Tibial nerve (tissue), 4 donors: ENCODE data around the gene USE1. TPM values are rescaled to one million over a fixed set of nuclear protein-coding genes. Genes with fewer than 3 reads are reported as not detected.

Experiments
- DNase-seq, 2 donors: peaks; one replicate each; pipeline ENCODE4 v3.0.0-alpha.2; 2019; ENCODE audit warnings: low spot score in 2 of 2
- H3K27ac ChIP-seq, 4 donors: fragments of 200-600 bp; sonication (generic) in 3 of 4; one replicate each; pipeline ENCODE4 v1.5.1; 2017 to 2019; ENCODE audit warnings: mild to moderate bottlenecking in 1 of 4
- H3K27me3 ChIP-seq, 2 donors: fragments of 200-600 bp; sonication (generic) in 1 of 2; one replicate each; pipeline versions ENCODE4 v1.5.1 to v1.6.0; 2017 to 2019
- H3K36me3 ChIP-seq, 3 donors: fragments of 200-600 bp; sonication (generic); one replicate each; pipeline ENCODE4 v1.5.1; 2018 to 2019
- H3K4me1 ChIP-seq, 4 donors: fragments of 200-600 bp; sonication (generic) in 3 of 4; one replicate each; pipeline ENCODE4 v1.5.1; 2017 to 2019
- H3K4me3 ChIP-seq, 4 donors: fragments of 200-600 bp; sonication (generic) in 3 of 4; one replicate each; pipeline ENCODE4 v1.5.1; 2017 to 2019; ENCODE audit warnings: mild to moderate bottlenecking in 1 of 4, moderate library complexity in 1 of 4
- H3K9me3 ChIP-seq, 4 donors: fragments of 200-600 bp; sonication (generic) in 3 of 4; one replicate each; pipeline ENCODE4 v1.5.1; 2017 to 2019
- EP300 ChIP-seq, 2 donors: sonication (generic); formaldehyde crosslinking; IDR thresholded peaks; one replicate each; pipeline ENCODE4 v1.6.1; 2017; ENCODE audit warnings: antibody characterized with exemption in 2 of 2, mild to moderate bottlenecking in 1 of 2
- POLR2A ChIP-seq, 2 donors: fragments of 450-650 bp; IDR thresholded peaks; one replicate each; pipeline ENCODE4 v1.6.1; 2017; ENCODE audit warnings: antibody characterized with exemption in 2 of 2, mild to moderate bottlenecking in 2 of 2, moderate library complexity in 2 of 2
- WGBS, 2 donors: methylation state at CpG; one replicate each; pipeline ENCODE4 v1.1.5; 2018; 5-methylcytosine and 5-hydroxymethylcytosine counted together
- total RNA-seq, 4 donors: library from RNA; depleted of rRNA; stranded (reverse); fragments of >200 nt; gene quantifications; one replicate each; pipeline ENCODE4 v1.1.0, GENCODE V29; 2016
- TF ChIP-seq, protein P1 (sequence below), 5 experiments: fragments of 200-600 bp in 3 of 5; fragments of 450-650 bp in 2 of 5; sonication (generic) in 3 of 5; IDR thresholded peaks; one replicate each; pipeline ENCODE4 v1.5.1; 2016 to 2019; ENCODE audit warnings: antibody characterized with exemption in 5 of 5, mild to moderate bottlenecking in 3 of 5, moderate library complexity in 2 of 5

Gene USE1
- total RNA-seq, 4 donors from 2014 or later, result 17.4 to 50.0 (median 28.0) TPM

DNA sequence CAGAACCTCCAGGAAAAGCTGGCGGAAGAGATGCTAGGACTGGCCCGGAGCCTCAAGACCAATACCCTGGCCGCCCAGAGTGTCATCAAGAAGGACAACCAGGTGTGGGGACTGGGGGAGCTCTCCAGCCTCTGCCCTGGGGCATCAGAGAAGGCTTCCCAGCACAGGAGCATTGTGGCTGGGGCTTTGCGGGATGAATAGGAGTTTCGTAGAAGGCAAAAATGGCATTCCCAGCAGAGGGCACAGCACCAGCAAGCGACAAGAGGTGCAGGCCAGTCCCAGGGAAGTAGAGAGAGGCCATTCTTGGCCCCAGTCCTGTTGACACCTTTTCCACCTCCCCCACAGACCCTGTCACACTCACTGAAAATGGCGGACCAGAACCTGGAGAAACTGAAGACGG lies 4.1 kb downstream of the USE1 start:
- peaks cover 2 to 24% (median 6%) of the 10 kb centered on the region in 4 donors for H3K4me1 ChIP-seq
- H3K27ac ChIP-seq, result no peak overlapping the region
- H3K27me3 ChIP-seq, result no peaks in the 10 kb centered on the region
- DNase-seq, result no peak
- WGBS, 2 donors, result 95 to 98% methylated on average over 8 of the region's 8 CpGs
- H3K9me3 ChIP-seq, result no peaks in the 10 kb centered on the region
- peaks cover 0 to 36% (median 4%) of the 10 kb centered on the region in 3 donors for H3K36me3 ChIP-seq
- no peak overlapping the region for H3K4me3 ChIP-seq
- no peak for TF ChIP-seq EP300 (IDR thresholded peaks at IDR 0.05)
- TF ChIP-seq, protein P1, sequence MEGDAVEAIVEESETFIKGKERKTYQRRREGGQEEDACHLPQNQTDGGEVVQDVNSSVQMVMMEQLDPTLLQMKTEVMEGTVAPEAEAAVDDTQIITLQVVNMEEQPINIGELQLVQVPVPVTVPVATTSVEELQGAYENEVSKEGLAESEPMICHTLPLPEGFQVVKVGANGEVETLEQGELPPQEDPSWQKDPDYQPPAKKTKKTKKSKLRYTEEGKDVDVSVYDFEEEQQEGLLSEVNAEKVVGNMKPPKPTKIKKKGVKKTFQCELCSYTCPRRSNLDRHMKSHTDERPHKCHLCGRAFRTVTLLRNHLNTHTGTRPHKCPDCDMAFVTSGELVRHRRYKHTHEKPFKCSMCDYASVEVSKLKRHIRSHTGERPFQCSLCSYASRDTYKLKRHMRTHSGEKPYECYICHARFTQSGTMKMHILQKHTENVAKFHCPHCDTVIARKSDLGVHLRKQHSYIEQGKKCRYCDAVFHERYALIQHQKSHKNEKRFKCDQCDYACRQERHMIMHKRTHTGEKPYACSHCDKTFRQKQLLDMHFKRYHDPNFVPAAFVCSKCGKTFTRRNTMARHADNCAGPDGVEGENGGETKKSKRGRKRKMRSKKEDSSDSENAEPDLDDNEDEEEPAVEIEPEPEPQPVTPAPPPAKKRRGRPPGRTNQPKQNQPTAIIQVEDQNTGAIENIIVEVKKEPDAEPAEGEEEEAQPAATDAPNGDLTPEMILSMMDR (IDR thresholded peaks at IDR 0.05), result no peak
- TF ChIP-seq POLR2A (IDR thresholded peaks at IDR 0.05), result no peak

DNA sequence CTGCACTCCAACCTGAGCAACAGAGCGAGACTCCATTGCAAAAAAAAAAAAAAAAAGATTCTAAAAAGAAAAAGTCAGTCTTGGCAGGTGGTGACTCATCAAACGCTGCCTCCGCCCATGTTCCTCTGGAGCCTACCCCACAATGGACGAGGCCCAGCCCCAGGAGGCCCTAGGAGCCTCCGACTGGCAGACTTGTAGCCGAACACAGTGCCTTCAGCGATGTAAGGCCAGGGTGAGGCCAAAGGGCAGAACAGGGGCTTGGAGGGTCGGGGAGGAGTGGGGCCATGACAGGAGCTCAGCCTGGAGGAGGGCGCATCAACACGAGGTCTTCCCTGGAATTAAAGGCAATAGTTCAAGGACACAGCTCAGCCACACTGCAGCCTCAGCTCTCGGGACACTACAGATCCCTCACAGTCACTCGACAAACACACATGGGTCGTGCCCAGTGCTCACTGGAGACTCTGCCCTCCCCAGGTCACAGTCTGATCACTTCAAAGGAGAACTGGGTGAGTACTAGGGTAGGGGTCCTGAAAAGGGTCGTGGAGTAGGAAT lies 5.1 kb downstream of the USE1 start:
- Histone ChIP-seq H3K36me3 (peaks cover 0 to 36% (median 4%) of the 10 kb centered on the region in 3 donors), H3K27ac (no peak overlapping the region), H3K4me3 (no peak overlapping the region), H3K9me3 (no peaks in the 10 kb centered on the region), H3K4me1 (peaks cover 0 to 18% (median 6%) of the 10 kb centered on the region in 4 donors), H3K27me3 (no peaks in the 10 kb centered on the region)
- TF ChIP-seq, protein P1 (IDR thresholded peaks at IDR 0.05), result no peak
- no peak for TF ChIP-seq EP300 (IDR thresholded peaks at IDR 0.05)
- TF ChIP-seq POLR2A (IDR thresholded peaks at IDR 0.05), result no peak
- WGBS, 2 donors, result 35 to 40% methylated on average over 14 of the region's 14 CpGs
- no peak for DNase-seq

DNA sequence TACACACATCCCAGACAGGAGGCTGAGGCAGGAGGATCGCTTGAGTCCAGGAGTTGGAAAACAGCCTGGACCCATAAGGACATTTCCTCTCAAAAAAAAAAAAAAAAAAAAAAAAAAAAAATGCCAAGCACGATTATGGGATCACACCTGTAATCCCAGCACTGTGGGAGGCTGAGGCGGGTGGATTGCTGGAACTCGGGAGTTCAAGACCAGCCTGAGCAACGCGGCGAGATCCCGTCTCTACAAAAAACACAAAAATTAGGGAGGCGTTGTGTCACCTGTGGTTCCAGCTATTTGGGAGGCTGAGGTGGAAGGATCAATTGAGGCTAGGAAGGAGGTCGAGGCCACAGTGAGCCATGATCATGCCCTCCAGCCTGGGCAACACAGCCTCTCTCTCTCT lies 9.9 kb downstream of the USE1 start:
- no peak overlapping the region for H3K4me3 ChIP-seq
- TF ChIP-seq, protein P1 (IDR thresholded peaks at IDR 0.05), result no peak
- TF ChIP-seq EP300 (IDR thresholded peaks at IDR 0.05), result no peak
- no peak for TF ChIP-seq POLR2A (IDR thresholded peaks at IDR 0.05)

DNA sequence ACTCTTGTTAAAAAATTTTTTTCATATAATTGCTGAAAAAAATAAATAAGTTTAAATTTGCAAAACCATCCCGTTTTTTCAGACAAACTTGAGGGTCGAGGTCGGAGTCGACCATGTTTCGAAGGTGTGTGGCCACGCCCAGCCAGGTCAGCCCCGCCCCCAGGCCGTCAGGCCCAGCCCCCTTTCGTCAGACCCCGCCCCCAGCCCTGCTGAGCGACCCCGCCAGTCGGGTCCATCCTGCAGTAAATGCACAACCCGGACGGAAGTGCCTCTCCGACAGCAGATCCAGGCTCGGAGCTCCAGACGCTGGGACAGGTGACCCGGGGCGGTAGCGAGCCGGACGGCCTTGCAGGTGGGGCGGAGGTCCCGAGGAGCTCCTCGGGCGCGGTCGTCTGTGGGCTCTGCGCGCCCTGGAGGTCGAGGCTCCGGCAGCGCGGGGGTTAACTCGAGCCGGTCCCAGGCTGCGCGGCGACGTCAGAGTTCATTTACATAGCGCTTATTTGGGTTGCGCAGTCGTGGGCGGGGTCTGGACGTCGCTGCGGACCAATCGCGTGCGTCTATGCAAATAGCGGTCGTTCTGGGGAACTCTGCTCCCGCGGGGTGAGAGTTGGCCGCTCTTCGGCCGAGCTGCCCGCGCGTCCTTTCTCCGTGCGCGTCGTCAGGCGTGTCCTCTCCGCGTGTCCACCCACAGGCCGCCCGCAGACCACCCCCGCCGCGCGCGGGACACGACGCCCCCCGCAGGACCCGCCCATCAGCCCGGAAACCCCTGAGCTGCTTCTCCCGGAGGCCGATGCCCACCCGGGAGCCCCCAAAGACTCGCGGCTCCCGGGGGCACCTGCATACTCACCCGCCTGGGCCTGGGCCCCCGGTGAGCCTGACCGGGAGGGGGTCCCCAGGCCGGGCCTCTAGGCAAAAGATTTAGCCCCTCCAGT lies 11.1 kb downstream of the USE1 start, which contains the start of gene OCEL1:
Gene OCEL1, plus strand, starts transcription at position 225 of the 932 bp plus-strand sequence. Its CDS starts 22 bp downstream, at position 247.
- TF ChIP-seq, protein P1 (IDR thresholded peaks at IDR 0.05), result peak in 1 of 5 experiments; percentile 56
- peak; percentile 89 to 91 for TF ChIP-seq EP300 (IDR thresholded peaks at IDR 0.05)
- TF ChIP-seq POLR2A (IDR thresholded peaks at IDR 0.05), result peak; percentile 75 to 85
- peak; percentile 98 for DNase-seq
- H3K27ac ChIP-seq, result peak within 1 kb of the TSS; percentile 73 to 94 (median 90)
- H3K36me3 ChIP-seq, result peaks cover 0 to 30% (median 3%) of the 10 kb centered on the region in 3 donors
- no peaks in the 10 kb centered on the region for H3K9me3 ChIP-seq
- H3K4me1 ChIP-seq, result peaks cover 0 to 21% (median 4%) of the 10 kb centered on the region in 4 donors
- H3K27me3 ChIP-seq, result no peaks in the 10 kb centered on the region
- WGBS, 2 donors, result 0% methylated on average over 25 to 76 of the region's 90 CpGs
- H3K4me3 ChIP-seq, result peak within 1 kb of the TSS; percentile 44 to 67 (median 64)

More for the DNA sequence above, 9.9 kb downstream of the USE1 start:
- Histone ChIP-seq H3K27me3 (no peaks in the 10 kb centered on the region), H3K4me1 (peaks cover 0 to 27% (median 4%) of the 10 kb centered on the region in 4 donors), H3K36me3 (peaks cover 0 to 18% (median 3%) of the 10 kb centered on the region in 3 donors), H3K27ac (no peak overlapping the region), H3K9me3 (no peaks in the 10 kb centered on the region)
- WGBS, 2 donors, result 82 to 85% methylated on average over 10 of the region's 10 CpGs
- DNase-seq, result no peak
